Measurements from ENCODE around the gene LYST.

DNA sequence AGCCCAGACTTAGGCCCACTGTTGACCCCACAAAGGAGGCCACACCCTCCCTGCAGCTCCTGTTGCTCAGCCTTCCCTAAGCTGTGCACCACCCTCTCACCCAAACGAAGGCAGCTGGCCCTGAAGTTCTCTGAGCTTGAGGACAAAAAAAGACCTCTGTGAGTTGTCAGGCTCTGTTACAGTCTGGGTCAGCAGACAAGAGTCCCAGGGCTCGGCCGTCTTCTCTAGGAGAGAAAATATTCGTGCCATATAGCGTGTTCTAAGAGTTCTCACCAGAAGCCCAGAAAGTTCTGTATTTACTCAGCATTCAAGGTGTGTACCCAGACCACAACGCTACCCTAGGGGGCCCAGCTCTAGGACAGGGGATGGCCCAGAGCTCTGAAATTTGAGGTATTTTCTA lies 25.5 kb upstream of the LYST start:
- TF ChIP-seq SMC3 (IDR thresholded peaks at IDR 0.05; ENCODE audit: low read depth, low read length), result no peak
- no peak for TF ChIP-seq POLR2AphosphoS5 (IDR thresholded peaks at IDR 0.05; ENCODE audit: low read depth, low read length)
- TF ChIP-seq, protein P1, sequence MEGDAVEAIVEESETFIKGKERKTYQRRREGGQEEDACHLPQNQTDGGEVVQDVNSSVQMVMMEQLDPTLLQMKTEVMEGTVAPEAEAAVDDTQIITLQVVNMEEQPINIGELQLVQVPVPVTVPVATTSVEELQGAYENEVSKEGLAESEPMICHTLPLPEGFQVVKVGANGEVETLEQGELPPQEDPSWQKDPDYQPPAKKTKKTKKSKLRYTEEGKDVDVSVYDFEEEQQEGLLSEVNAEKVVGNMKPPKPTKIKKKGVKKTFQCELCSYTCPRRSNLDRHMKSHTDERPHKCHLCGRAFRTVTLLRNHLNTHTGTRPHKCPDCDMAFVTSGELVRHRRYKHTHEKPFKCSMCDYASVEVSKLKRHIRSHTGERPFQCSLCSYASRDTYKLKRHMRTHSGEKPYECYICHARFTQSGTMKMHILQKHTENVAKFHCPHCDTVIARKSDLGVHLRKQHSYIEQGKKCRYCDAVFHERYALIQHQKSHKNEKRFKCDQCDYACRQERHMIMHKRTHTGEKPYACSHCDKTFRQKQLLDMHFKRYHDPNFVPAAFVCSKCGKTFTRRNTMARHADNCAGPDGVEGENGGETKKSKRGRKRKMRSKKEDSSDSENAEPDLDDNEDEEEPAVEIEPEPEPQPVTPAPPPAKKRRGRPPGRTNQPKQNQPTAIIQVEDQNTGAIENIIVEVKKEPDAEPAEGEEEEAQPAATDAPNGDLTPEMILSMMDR (IDR thresholded peaks at IDR 0.05), result no peak
- TF ChIP-seq TAF1 (IDR thresholded peaks at IDR 0.05; ENCODE audit: borderline replicate concordance, low read depth, low read length), result no peak
- TF ChIP-seq SIN3A (IDR thresholded peaks at IDR 0.05; ENCODE audit: borderline replicate concordance, low read depth, low read length), result no peak
- no peak for TF ChIP-seq CHD2 (IDR thresholded peaks at IDR 0.05; ENCODE audit: low read length, partially characterized antibody)
- TF ChIP-seq FOXM1 (IDR thresholded peaks at IDR 0.05; ENCODE audit: low read depth), result no peak
- TF ChIP-seq RCOR1 (IDR thresholded peaks at IDR 0.05; ENCODE audit: low read length), result no peak
- TF ChIP-seq, protein P2, sequence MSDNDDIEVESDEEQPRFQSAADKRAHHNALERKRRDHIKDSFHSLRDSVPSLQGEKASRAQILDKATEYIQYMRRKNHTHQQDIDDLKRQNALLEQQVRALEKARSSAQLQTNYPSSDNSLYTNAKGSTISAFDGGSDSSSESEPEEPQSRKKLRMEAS (IDR thresholded peaks at IDR 0.05; ENCODE audit: low read depth), result no peak
